ENCODE data around the gene NAT16. TPM values are rescaled to one million over a fixed set of nuclear protein-coding genes. Genes with fewer than 3 reads are reported as not detected.

Gene NAT16
- polyA plus RNA-seq, 1 experiment, result 0.02 TPM

DNA sequence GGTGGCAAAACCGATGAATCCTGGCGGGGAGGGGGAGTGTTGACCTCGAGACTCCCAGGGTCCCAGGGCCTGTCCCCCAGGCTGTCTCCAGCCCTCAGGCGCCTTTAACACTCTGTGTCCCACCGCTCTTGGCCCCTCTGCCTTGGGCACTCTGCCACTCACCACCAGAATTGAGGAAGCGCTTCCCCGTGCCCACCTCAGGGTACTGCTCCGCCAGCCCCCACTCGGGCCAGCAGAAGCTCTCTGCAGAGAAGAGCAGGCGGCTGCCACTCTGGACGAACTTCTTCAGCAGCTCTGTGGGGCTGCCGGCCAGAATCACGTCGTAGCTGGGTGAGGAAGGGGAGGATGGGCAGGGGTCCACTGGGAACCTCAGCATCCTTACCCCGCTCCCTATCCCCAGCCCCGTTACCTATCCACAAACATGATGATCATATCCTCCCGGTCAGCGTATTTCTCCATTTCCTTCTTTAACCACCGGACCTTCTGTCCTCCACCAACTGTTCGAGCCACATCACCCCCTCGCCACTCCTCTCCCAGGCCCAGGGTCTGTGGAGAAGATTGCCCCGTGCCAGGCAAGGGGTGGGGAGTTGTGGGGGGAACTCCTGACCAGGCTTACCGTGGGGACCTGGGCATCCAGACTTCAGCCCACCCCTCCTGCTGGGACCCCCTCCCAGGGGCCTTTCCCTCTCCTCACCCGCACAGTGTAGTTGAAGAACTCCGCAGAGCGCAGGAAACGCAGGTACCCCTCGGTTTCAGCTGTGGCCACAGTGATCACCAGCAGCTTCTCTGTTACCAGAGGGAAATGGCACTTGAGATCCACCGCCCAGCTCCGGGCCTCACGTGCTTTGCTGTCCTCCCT lies 36.1 kb upstream of the NAT16 start:
- Histone ChIP-seq H3K4me3 (ENCODE audit: low read depth, low read length) (peak overlapping the region; percentile 92), H3K27me3 (ENCODE audit: control insufficient read depth, insufficient read depth, low read length) (no peaks in the 10 kb centered on the region), H3K27ac (ENCODE audit: low read depth, low read length) (peak overlapping the region; percentile 2), H3K9me3 (ENCODE audit: control insufficient read depth, insufficient read depth, low read length) (no peaks in the 10 kb centered on the region; the same call in 1 of the 2 replicates)
- no peak for DNase-seq (ENCODE audit: low read depth, low spot score)
- TF ChIP-seq CTCF (IDR thresholded peaks at IDR 0.05; ENCODE audit: low read depth, low read length), result no peak
- ChIA-PET POLR2A (interaction anchor here (1.7 to 2.5 kb wide), 2 partner anchors 28 to 72 kb away, joined by 5 to 13 read pairs; no protein-coding TSS in a partner anchor), CTCF (interaction anchor here (1.1 to 2.2 kb wide), 3 partner anchors 24 to 73 kb away, joined by 3 to 26 read pairs (median 7); no protein-coding TSS in a partner anchor)

- no peak for TF ChIP-seq CTCF (IDR thresholded peaks at IDR 0.05; ENCODE audit: low read depth, low read length)
- ChIA-PET POLR2A (no interaction called here), CTCF (no interaction called here)
- no peak overlapping the region for H3K4me3 ChIP-seq (ENCODE audit: low read depth, low read length)
- DNase-seq (ENCODE audit: low read depth, low spot score), result no peak
- no peak overlapping the region for H3K27ac ChIP-seq (ENCODE audit: low read depth, low read length)
- H3K9me3 ChIP-seq (ENCODE audit: control insufficient read depth, insufficient read depth, low read length), result no peaks in the 10 kb centered on the region
- no peaks in the 10 kb centered on the region for H3K27me3 ChIP-seq (ENCODE audit: control insufficient read depth, insufficient read depth, low read length)
Observed at GRCh38 chr7:101212014-101212413, 31.9 kb upstream of the NAT16 start.

- no peak overlapping the region for H3K4me3 ChIP-seq (ENCODE audit: low read depth, low read length)
- H3K27ac ChIP-seq (ENCODE audit: low read depth, low read length), result no peak overlapping the region
- ChIA-PET POLR2A (no interaction called here), CTCF (interaction anchor here (1.0 kb wide), 1 partner anchor 67 kb away, joined by 6 read pairs; no protein-coding TSS in a partner anchor)
- no peaks in the 10 kb centered on the region for H3K27me3 ChIP-seq (ENCODE audit: control insufficient read depth, insufficient read depth, low read length)
- H3K9me3 ChIP-seq (ENCODE audit: control insufficient read depth, insufficient read depth, low read length), result no peaks in the 10 kb centered on the region
- DNase-seq (ENCODE audit: low read depth, low spot score), result no peak
- no peak for TF ChIP-seq CTCF (IDR thresholded peaks at IDR 0.05; ENCODE audit: low read depth, low read length)
Observed at GRCh38 chr7:101211501-101211900, 31.4 kb upstream of the NAT16 start.

GRCh38 chr7:101210143-101210542 lies 30.1 kb upstream of the NAT16 start:
- ChIA-PET CTCF (interaction anchor here (1.0 kb wide), 1 partner anchor 66 kb away, joined by 6 read pairs; no protein-coding TSS in a partner anchor), POLR2A (interaction anchor here (0.6 kb wide), 1 partner anchor 979 kb away, joined by 6 read pairs; no protein-coding TSS in a partner anchor)
- no peaks in the 10 kb centered on the region; the same call in 1 of the 2 replicates for H3K9me3 ChIP-seq (ENCODE audit: control insufficient read depth, insufficient read depth, low read length)
- DNase-seq (ENCODE audit: low read depth, low spot score), result no peak
- H3K27me3 ChIP-seq (ENCODE audit: control insufficient read depth, insufficient read depth, low read length), result no peaks in the 10 kb centered on the region
- H3K27ac ChIP-seq (ENCODE audit: low read depth, low read length), result no peak overlapping the region
- no peak for TF ChIP-seq CTCF (IDR thresholded peaks at IDR 0.05; ENCODE audit: low read depth, low read length)
- no peak overlapping the region for H3K4me3 ChIP-seq (ENCODE audit: low read depth, low read length)

DNA sequence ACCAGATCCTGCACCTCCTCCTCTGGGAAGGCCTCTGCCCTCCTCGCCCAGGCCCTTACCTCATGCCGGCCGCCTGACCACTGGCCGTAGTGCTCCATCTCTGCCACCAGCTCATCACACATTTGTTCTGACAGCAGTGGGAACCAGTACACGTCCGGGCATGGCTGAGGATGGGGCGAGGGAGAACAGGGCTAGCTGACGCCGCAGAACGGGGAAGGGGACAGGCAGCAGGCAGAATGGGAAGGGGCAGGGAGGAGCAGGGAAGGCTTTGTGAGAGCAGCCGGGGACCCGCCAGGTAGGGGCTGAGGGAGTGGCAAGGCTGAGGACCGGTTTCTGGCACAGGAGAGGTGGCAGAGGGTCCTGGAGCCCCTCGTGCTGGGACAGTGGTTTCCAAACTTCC lies 28.7 kb upstream of the NAT16 start:
- Histone ChIP-seq H3K4me3 (ENCODE audit: low read depth, low read length) (no peak overlapping the region), H3K9me3 (ENCODE audit: control insufficient read depth, insufficient read depth, low read length) (no peaks in the 10 kb centered on the region; the same call in 1 of the 2 replicates), H3K27me3 (ENCODE audit: control insufficient read depth, insufficient read depth, low read length) (no peaks in the 10 kb centered on the region), H3K27ac (ENCODE audit: low read depth, low read length) (no peak overlapping the region)
- CTCF ChIA-PET, result no interaction called here
- POLR2A ChIA-PET, result no interaction called here
- TF ChIP-seq CTCF (IDR thresholded peaks at IDR 0.05; ENCODE audit: low read depth, low read length), result no peak
- no peak for DNase-seq (ENCODE audit: low read depth, low spot score)

Measured in AG04450 (cell line).